Mesodermal cell (in vitro differentiated cells): Measurements from ENCODE around the gene CCT3.
"Not testable (repeated sequence)": the region's sequence is repeated elsewhere in the genome, so short reads cannot be mapped to it uniquely, and the experiment has no call there.

Experiments
- H3K27ac ChIP-seq: 2 replicates; pipeline ENCODE4 v1.7.0; 2013; ENCODE audit warnings: mild to moderate bottlenecking, low read depth, low read length, moderate library complexity; ENCODE audit not compliant: severe bottlenecking
- H3K36me3 ChIP-seq: 2 replicates; pipeline ENCODE4 v1.7.1; 2013; ENCODE audit warnings: mild to moderate bottlenecking, low read length, moderate library complexity; ENCODE audit not compliant: control insufficient read depth, insufficient read depth
- H3K4me1 ChIP-seq: one replicate; pipeline ENCODE4 v1.7.1; 2013; ENCODE audit warnings: mild to moderate bottlenecking, low read length; ENCODE audit not compliant: insufficient read depth, control insufficient read depth, poor library complexity, severe bottlenecking
- H3K4me3 ChIP-seq: 2 replicates; pipeline ENCODE4 v1.7.0; 2013; ENCODE audit warnings: low read length, control low read depth, mild to moderate bottlenecking; ENCODE audit not compliant: insufficient read depth, poor library complexity, severe bottlenecking; ENCODE audit errors: extremely low read depth
- H3K9me3 ChIP-seq: 2 replicates; pipeline ENCODE4 v1.7.1; 2013; ENCODE audit warnings: mild to moderate bottlenecking, low read length, moderate library complexity; ENCODE audit not compliant: control insufficient read depth
- WGBS, 2 experiments: methylation state at CpG; one replicate each; pipeline ENCODE4 v1.1.5; 2013; ENCODE audit warnings: missing lambda C conversion rate in 2 of 2; ENCODE audit not compliant: insufficient coverage in 2 of 2; 5-methylcytosine and 5-hydroxymethylcytosine counted together

CCT3 gene

DNA sequence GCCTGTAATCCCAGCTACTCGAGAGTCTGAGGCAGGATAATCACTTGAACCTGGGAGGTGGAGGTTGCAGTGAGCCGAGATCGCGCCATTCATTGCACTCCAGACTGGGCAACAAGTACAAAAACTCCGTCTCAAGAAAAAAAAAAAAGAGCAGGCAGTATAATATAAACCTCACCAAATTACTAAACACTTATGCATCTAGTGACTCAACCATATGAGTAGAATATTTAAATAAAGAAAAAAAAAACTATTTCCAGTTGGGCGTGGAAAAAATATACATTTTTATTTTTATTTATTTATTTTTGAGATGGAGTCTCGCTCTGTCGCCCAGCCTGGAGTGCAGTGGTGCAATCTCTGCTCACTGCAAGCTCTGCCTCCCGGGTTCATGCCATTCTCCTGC lies 14.9 kb downstream of the CCT3 start:
- H3K9me3 ChIP-seq, H3K4me1 ChIP-seq, H3K4me3 ChIP-seq, H3K27ac ChIP-seq: not testable (repeated sequence)
- H3K36me3 ChIP-seq: peaks cover 86% of the 10 kb centered on the region
- WGBS, 2 experiments: 83% methylated on average over 2 of the region's 9 CpGs; no CpG with 5 or more reads in 1 of the 2 experiments

DNA sequence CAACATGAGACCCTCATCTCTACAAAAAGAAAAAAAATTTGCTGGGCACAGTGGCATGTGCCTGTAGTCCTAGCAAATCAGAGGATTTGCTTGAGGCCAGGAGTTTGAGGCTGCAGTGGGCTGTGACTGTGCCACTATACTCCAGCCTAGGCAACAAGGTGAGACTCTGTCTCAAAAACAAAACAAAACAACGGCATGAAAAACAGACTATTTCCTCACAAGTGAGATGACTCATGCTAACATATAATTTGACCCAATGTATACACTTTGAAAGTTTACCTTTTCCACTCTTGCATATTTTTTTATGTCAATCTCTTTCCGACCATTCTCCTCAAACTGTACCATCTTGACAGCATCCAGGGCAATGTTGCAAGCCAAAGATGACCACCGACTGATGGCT lies 17.5 kb downstream of the CCT3 start:
- Histone ChIP-seq H3K4me1 (no peaks in the 10 kb centered on the region), H3K36me3 (peaks cover 99% of the 10 kb centered on the region), H3K9me3 (no peaks in the 10 kb centered on the region), H3K27ac (no peak overlapping the region), H3K4me3 (no peak overlapping the region)
- 92 to 93% methylated on average over 2 to 3 of the region's 3 CpGs for WGBS, 2 experiments

DNA sequence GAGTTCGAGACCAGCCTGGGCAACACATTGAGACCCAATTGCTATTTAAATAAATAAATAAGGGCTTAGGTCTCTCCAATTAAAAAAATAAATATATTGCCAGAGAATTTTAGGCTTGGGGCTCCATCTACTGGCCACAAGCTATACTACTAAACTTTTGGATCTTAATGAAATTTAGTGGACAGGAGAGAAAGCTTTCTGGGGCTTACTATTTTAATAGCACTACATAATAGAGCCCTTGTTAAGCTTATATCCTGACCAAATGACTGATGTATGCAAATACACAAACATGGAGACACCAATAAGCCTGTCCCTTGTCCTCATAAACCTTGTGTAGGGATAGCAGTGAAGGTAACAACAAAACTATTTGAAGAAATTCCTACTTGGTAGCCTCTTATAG lies 18.4 kb downstream of the CCT3 start:
- H3K36me3 ChIP-seq: peaks cover 99% of the 10 kb centered on the region
- WGBS, 2 experiments: no CpG with 5 or more reads among the region's 1 CpG

DNA sequence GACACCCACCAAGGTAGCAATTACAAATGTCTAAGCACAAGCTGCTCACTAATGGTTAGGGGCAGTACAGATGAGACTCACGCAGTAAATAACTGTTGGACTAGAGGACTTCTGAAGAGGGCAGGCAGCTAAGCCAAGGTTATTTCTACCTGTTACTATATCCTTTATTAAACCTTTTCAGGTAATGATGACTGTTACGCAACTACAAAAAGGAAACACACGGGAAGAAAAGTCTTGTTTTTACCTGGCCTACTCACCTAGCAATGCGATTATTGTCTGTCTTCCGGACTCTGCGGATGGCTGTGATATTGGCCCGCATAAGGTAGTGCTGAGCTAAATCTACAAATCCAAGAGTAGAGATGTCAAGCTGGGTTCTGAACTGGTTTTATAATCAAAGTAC lies 21.2 kb downstream of the CCT3 start:
- Histone ChIP-seq H3K4me3 (no peak overlapping the region), H3K36me3 (peaks cover 98% of the 10 kb centered on the region), H3K4me1 (no peaks in the 10 kb centered on the region), H3K27ac (no peak overlapping the region), H3K9me3 (no peaks in the 10 kb centered on the region)
- 95 to 100% methylated on average over 2 to 4 of the region's 7 CpGs for WGBS, 2 experiments

More for the DNA sequence above, 18.4 kb downstream of the CCT3 start:
- no peaks in the 10 kb centered on the region for H3K9me3 ChIP-seq
- H3K27ac ChIP-seq: no peak overlapping the region
- no peak overlapping the region for H3K4me3 ChIP-seq
- H3K4me1 ChIP-seq: no peaks in the 10 kb centered on the region

DNA sequence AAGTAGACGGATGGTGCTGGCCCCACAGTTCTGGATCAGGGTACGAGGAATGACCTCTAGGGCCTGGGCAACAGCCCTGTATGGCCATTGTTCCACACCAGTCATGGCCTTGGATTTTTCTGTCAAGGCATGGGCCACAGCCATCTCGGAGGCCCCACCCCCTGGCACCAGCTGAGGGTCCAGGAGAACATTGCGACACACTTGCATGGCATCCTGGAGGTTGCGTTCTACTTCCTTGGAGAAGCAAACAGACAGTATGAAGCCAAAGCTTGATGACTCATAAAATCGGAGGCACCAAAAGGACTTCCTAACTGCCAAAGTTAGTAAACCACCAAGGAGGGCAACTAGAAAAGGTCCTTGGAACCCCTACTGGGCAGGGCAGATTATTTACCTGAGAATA lies 27.1 kb downstream of the CCT3 start:
- Histone ChIP-seq H3K36me3 (peaks cover 94% of the 10 kb centered on the region), H3K4me1 (no peaks in the 10 kb centered on the region), H3K4me3 (no peak overlapping the region), H3K9me3 (no peaks in the 10 kb centered on the region), H3K27ac (no peak overlapping the region)
- WGBS, 2 experiments: 93 to 100% methylated on average over 6 of the region's 6 CpGs

DNA sequence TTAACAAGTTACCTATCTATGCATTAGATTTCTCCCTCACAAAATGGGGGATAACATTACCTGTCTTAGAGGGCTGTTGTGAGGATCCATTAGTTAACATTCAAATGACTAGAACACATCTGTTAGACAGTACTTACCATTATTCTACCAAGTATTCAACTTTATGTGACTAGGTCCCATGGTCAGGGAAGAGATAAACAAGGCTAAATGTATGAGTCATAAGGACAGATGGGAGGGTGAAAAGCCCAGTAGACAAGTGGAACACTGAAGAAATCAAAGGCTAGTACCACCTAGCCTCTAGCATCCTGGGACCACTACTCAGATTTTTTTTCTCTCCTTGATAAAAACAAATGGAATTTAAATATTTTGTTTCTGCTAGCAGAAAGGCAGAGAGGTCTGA lies 30.0 kb downstream of the CCT3 start:
- Histone ChIP-seq H3K9me3 (no peaks in the 10 kb centered on the region), H3K36me3 (peaks cover 88% of the 10 kb centered on the region), H3K27ac (no peak overlapping the region), H3K4me1 (no peaks in the 10 kb centered on the region), H3K4me3 (no peak overlapping the region)

DNA sequence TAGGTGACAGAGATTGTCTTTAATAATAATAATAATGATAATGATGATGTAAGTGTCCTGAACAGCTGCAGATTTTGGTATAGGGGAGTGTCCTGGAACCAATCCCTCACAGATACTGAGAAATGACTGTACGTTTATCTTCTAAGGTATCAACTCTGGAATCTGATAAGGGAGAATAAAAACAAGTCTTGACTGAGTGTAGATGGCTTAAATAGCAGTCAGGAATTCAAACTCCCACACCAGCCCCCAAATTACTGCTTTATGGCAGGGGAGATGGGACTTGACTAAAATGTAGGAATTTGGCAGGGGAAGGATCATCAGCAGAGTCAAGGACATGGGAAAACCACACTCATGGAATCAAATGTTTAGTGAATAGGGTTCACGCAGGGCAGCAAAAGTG lies 32.9 kb downstream of the CCT3 start:
- 100% methylated on average over 1 of the region's 2 CpGs for WGBS, 2 experiments
- no peaks in the 10 kb centered on the region for H3K4me1 ChIP-seq
- H3K4me3 ChIP-seq: no peak overlapping the region
- peak overlapping the region; percentile 10 for H3K27ac ChIP-seq
- H3K36me3 ChIP-seq: peaks cover 63% of the 10 kb centered on the region
- H3K9me3 ChIP-seq: no peaks in the 10 kb centered on the region

DNA sequence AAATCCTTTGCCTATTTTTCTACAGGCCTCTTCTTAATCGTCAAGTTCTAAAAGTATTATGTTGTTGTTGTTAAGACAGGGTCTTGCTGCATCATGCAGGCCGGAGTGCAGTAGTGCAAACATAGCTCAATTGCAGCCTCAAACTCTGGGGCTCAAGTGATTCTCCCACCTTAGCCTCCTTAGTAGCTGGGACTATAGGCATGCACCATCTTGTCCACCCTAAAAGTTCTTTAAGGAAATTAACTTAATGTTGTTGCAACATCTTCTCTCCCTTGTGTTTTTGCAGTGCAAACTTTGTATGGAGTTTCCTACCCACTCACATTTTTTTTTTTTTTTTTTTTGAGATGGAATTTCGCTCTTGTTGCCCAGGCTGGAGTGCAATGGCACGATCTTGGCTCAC lies 34.9 kb downstream of the CCT3 start:
- Histone ChIP-seq H3K9me3 (no peaks in the 10 kb centered on the region), H3K36me3 (peaks cover 43% of the 10 kb centered on the region), H3K4me3 (no peak overlapping the region), H3K4me1 (no peaks in the 10 kb centered on the region), H3K27ac (no peak overlapping the region)
- 100% methylated on average over 1 of the region's 4 CpGs for WGBS, 2 experiments

DNA sequence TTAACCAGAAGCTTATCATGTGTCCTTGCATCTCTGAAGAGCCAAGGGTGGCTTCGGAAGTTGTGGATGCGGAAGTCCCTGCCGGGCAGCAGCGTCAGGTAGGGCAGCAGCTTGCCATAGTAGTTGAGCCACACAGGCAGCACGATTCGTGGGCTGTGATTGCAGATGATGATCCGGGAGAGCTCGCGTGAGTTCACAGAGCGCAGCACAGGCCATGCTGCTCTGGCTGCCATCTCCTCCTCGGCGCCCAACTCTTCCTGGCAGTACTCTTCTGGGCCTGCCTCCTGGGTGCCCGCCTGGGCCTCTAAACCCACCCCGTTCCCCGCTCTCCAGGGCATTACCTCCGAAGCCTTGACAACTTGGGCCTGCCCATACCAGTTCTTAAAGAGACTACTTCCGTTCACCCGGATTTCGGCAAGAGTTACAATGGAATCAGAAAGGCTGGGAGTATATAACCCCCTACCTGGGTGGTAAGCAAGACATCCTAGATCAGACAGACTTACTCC lies 39.2 kb downstream of the CCT3 start, which contains the start of gene VHLL:
Gene VHLL, minus strand, starts transcription at position 456 of the 506 bp plus-strand sequence. Its CDS starts 118 bp downstream, at position 338.
- Histone ChIP-seq H3K4me1 (peaks cover 5% of the 10 kb centered on the region), H3K9me3 (no peaks in the 10 kb centered on the region), H3K36me3 (peaks cover 6% of the 10 kb centered on the region), H3K27ac (no peak within 1 kb of the TSS), H3K4me3 (no peak within 1 kb of the TSS)
- WGBS, 2 experiments: 90 to 94% methylated on average over 19 of the region's 19 CpGs

DNA sequence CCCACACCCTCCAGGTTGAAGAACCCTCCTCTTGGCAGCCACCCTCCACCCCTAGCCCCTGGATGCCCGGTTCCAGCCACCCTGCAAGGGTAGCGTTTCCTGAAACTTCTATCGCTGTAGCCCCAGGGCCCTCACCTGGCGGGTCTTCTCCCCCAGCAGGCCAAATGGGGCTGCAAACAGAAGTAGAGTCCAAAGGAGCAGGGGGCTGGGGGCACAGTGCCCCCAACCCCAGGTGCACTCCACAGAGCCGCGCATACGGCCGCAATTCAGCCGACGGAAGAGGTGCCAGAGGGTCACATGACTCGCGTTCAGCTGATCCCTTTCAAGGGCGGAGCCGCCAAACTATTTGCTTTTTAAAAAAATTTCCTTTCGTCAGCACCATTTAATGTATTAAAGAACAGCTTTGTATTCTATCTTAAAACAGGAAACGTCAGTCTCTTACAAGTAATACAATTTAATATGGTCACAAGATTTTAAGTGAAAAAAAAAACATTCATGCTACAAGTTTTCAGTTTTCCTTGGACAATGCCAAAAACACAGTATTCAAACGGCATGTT lies 42.6 kb downstream of the CCT3 start, which contains the start of gene GLMP:
Gene GLMP, minus strand, starts transcription at position 289 of the 557 bp plus-strand sequence. Its CDS starts 34 bp downstream, at position 255.
- peaks cover 8% of the 10 kb centered on the region for H3K36me3 ChIP-seq
- H3K9me3 ChIP-seq: no peaks in the 10 kb centered on the region
- WGBS, 2 experiments: 8 to 14% methylated on average over 11 to 14 of the region's 17 CpGs
- H3K4me1 ChIP-seq: peaks cover 8% of the 10 kb centered on the region
- peak within 1 kb of the TSS; percentile 62 for H3K4me3 ChIP-seq
- H3K27ac ChIP-seq: no peak within 1 kb of the TSS

DNA sequence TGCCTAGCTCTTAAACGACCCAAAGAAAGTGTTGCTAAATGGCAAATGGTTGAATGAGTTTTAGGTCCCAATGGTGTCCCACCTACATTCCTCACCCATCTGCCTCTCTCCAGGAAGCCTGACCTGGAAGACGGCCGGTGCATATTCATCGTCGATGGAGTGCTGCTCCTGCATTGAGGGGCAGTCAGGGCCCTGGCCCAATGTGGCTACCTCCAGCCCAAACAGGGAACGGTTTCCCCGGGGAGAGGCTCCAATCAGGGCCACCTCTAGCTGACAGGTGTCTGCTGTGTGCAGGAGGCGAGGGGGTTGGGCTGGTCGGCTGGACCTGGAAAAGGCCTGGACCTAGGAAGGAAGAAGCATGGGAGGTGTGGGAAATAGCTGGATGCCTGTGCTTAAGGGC lies 44.2 kb downstream of the CCT3 start:
- Histone ChIP-seq H3K4me3 (no peak overlapping the region), H3K9me3 (no peaks in the 10 kb centered on the region), H3K27ac (no peak overlapping the region), H3K4me1 (peaks cover 8% of the 10 kb centered on the region), H3K36me3 (peaks cover 14% of the 10 kb centered on the region)
- WGBS, 2 experiments: 97 to 100% methylated on average over 4 to 6 of the region's 9 CpGs
